Heart left ventricle (tissue), 13 donors: ENCODE results near the gene ALAS1.

Experiments
- POLR2A ChIP-seq, 2 donors: fragments of 450-650 bp; IDR thresholded peaks; one replicate each; pipeline ENCODE4 v1.6.1; 2017; ENCODE audit warnings: antibody characterized with exemption in 2 of 2, mild to moderate bottlenecking in 2 of 2, moderate library complexity in 2 of 2
- TF ChIP-seq, protein P1 (sequence below), 12 donors: fragments of 200-600 bp; sonication (generic) in 4 of 12; IDR thresholded peaks; one replicate each; pipeline versions ENCODE4 v1.5.0 to v1.8.0; 2018 to 2022; ENCODE audit warnings: antibody characterized with exemption in 12 of 12, mild to moderate bottlenecking in 5 of 12
- donor health status: ischemic (EF 13 %, LVEDD 7.1; RV severe dilation, severe dysfunction).
- donor health status: DM: no; HTN: yes; CAD: no.
- donor health status: DM: no; HTN: no; CAD: no.
- donor health status: ischemic (EF 25% LVEDD 6.9; RV normal size, moderate dysfunction).
- donor health status: ischemic (EF 25% LVEDD 5.7; RV mildly dilated, moderate dysfunction).
- donor health status: ischemic (EF 35%, LVEDD 5.7; RV mildly dilated, moderate dysfunction).
- donor health status: nonischemic (EF 11% LVEDD 7.7; RV severe dilation, severe dysfunction).
- donor health status: DM: yes; HTN: yes; CAD: no.
- donor health status: PGD.
- donor health status: ischemic (EF 29% LVEDD 5.4; RV normal size, mild dysfunction).
- donor health status: nonischemic (EF 23%, LVEDD 6.1; RV moderate dilation, normal function).

DNA sequence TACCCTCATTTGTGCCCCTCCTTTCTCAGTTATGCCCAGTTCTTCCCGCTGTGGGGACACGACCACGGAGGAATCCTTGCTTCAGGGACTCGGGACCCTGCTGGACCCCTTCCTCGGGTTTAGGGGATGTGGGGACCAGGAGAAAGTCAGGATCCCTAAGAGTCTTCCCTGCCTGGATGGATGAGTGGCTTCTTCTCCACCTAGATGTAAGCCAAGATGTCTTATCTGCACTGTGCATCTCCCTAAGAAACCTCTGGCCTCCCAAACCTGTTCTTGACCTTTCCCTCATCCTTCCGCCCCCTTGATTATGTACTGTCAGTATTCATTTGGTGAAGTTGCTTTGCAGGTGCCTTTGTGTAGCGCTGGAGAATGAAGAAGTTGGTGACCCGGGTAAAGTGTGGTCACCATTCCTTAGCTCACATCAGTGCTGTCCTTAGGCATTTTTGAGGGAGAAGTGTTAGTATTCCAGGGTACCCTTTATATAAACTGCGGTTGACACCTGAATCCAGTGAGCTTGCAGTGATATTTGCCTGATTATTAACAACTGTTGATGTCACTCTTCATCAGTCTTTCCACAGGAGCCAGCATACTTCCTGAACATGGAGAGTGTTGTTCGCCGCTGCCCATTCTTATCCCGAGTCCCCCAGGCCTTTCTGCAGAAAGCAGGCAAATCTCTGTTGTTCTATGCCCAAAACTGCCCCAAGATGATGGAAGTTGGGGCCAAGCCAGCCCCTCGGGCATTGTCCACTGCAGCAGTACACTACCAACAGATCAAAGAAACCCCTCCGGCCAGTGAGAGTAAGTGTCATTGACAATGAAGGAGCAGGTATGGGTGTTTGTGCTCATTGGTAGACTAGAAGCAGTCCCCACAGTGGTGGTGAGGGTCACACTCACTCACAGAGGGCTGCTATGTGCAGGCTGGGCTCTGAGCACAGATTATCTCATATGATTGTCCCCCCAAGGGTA is 966 bp downstream of the ALAS1 start:
- TF ChIP-seq, protein P1, sequence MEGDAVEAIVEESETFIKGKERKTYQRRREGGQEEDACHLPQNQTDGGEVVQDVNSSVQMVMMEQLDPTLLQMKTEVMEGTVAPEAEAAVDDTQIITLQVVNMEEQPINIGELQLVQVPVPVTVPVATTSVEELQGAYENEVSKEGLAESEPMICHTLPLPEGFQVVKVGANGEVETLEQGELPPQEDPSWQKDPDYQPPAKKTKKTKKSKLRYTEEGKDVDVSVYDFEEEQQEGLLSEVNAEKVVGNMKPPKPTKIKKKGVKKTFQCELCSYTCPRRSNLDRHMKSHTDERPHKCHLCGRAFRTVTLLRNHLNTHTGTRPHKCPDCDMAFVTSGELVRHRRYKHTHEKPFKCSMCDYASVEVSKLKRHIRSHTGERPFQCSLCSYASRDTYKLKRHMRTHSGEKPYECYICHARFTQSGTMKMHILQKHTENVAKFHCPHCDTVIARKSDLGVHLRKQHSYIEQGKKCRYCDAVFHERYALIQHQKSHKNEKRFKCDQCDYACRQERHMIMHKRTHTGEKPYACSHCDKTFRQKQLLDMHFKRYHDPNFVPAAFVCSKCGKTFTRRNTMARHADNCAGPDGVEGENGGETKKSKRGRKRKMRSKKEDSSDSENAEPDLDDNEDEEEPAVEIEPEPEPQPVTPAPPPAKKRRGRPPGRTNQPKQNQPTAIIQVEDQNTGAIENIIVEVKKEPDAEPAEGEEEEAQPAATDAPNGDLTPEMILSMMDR (IDR thresholded peaks at IDR 0.05): no peak
- no peak for TF ChIP-seq POLR2A (IDR thresholded peaks at IDR 0.05)
